Measurements from ENCODE around the gene RAB18. TPM values are rescaled to one million over a fixed set of nuclear protein-coding genes. Genes with fewer than 3 reads are reported as not detected.

Gene RAB18
- total RNA-seq = 8.3 TPM

GRCh38 chr10:27504007-27504807 is at the start of gene RAB18:
RAB18 (plus strand) TSS chr10:27504304; CDS start chr10:27504370, 66 bp downstream.
- no peaks in the 10 kb centered on the region for H3K9me3 ChIP-seq
- intact Hi-C loops (cut with DNase I) = loop anchor here (1.0 to 10.0 kb wide), 4 partner anchors 241 to 1029 kb away; partner anchors contain the start of genes ACBD5, MKX, MPP7 and WAC
- peaks cover 0 to 1% of the 10 kb centered on the region in 2 donors for H3K36me3 ChIP-seq
- peak within 1 kb of the TSS; percentile 91 to 93 for H3K27ac ChIP-seq
- peak; percentile 92 to 99 for DNase-seq (ENCODE audit: low spot score in 2 of 2)
- H3K4me3 ChIP-seq = peak within 1 kb of the TSS; percentile 73 to 96
- peaks cover 4 to 19% of the 10 kb centered on the region in 2 donors for H3K4me1 ChIP-seq
- TF ChIP-seq CTCF (IDR thresholded peaks at IDR 0.05) = peak in 1 of 3 experiments; percentile 7
- H3K27me3 ChIP-seq = no peaks in the 10 kb centered on the region

- no peak for TF ChIP-seq CTCF (IDR thresholded peaks at IDR 0.05)
- H3K27ac ChIP-seq = no peak overlapping the region
- H3K4me3 ChIP-seq = no peak overlapping the region
- H3K4me1 ChIP-seq = no peaks in the 10 kb centered on the region
- intact Hi-C loops (cut with DNase I) = no loop called here
- H3K9me3 ChIP-seq = no peaks in the 10 kb centered on the region
- DNase-seq (ENCODE audit: low spot score in 2 of 2) = no peak
- H3K36me3 ChIP-seq = no peaks in the 10 kb centered on the region
- no peaks in the 10 kb centered on the region for H3K27me3 ChIP-seq
These were observed 49.3 kb upstream of the RAB18 start for GRCh38 chr10:27454837-27455236.

- Histone ChIP-seq H3K9me3 (no peaks in the 10 kb centered on the region), H3K4me3 (no peak overlapping the region), H3K36me3 (no peaks in the 10 kb centered on the region), H3K27ac (no peak overlapping the region), H3K4me1 (no peaks in the 10 kb centered on the region), H3K27me3 (no peaks in the 10 kb centered on the region)
- intact Hi-C loops (cut with DNase I) = no loop called here
- TF ChIP-seq CTCF (IDR thresholded peaks at IDR 0.05) = no peak
- no peak for DNase-seq (ENCODE audit: low spot score in 2 of 2)
These were observed 46.7 kb upstream of the RAB18 start for GRCh38 chr10:27457261-27457945.

GRCh38 chr10:27457966-27458365 is 46.1 kb upstream of the RAB18 start:
- intact Hi-C loops (cut with DNase I) = no loop called here
- Histone ChIP-seq H3K27ac (no peak overlapping the region), H3K36me3 (no peaks in the 10 kb centered on the region), H3K4me3 (no peak overlapping the region), H3K4me1 (no peaks in the 10 kb centered on the region), H3K27me3 (no peaks in the 10 kb centered on the region), H3K9me3 (no peaks in the 10 kb centered on the region)
- DNase-seq (ENCODE audit: low spot score in 2 of 2) = no peak
- TF ChIP-seq CTCF (IDR thresholded peaks at IDR 0.05) = no peak

- no peaks in the 10 kb centered on the region for H3K27me3 ChIP-seq
- H3K27ac ChIP-seq = no peak overlapping the region
- no peak for TF ChIP-seq CTCF (IDR thresholded peaks at IDR 0.05)
- H3K4me1 ChIP-seq = no peaks in the 10 kb centered on the region
- no peak for DNase-seq (ENCODE audit: low spot score in 2 of 2)
- H3K9me3 ChIP-seq = no peaks in the 10 kb centered on the region
- intact Hi-C loops (cut with DNase I) = no loop called here
- H3K4me3 ChIP-seq = no peak overlapping the region
- H3K36me3 ChIP-seq = no peaks in the 10 kb centered on the region
These were observed 42.8 kb upstream of the RAB18 start for GRCh38 chr10:27461312-27461711.
